ENCODE results near the gene CAPN15.

Gene CAPN15

DNA sequence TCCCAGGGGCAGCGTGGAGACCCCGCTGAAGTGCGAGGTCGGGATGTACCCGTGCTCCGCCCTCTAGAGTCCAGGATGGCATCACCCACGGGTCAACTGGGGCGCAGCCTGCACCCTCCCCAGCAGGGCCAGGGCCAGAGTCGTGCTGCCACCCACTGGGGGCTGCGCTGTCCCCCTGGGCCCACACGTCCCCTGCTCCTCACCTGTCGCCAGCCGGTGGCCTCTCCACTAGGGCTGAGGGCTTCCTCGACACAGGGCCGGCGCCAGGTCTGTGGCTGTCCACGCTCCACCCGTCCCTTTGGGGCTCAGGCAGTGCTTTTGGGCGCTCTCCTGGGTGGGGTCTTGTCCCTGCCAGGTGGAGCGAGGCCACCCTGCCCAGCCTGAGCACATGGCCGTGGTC, 21.1 kb downstream of the CAPN15 start:
- no peak for DNase-seq

GRCh38 chr16:549544-550263, 22.2 kb downstream of the CAPN15 start:
- DNase-seq: no peak

DNA sequence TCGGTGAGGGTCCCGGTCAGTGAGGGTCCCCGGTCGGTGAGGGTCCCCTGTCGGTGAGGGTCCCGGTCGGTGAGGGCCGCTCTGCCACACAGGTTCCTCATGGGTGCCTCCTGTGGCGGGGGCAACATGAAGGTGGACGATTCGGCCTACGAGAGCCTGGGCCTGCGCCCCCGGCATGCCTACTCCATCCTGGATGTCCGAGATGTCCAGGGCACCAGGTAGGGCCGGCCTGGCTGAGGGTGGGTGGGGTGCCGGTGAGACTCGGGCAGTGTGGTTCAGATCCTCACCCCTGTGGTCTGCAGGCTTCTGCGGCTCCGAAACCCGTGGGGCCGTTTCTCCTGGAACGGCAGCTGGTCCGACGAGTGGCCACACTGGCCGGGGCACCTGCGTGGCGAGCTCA, 23.7 kb downstream of the CAPN15 start:
- DNase-seq: no peak

- no peak for DNase-seq
These were observed 24.7 kb downstream of the CAPN15 start for GRCh38 chr16:552171-552570.

- no peak for DNase-seq
These were observed 26.2 kb downstream of the CAPN15 start for GRCh38 chr16:553601-554296.

- no peak for DNase-seq
These were observed 26.7 kb downstream of the CAPN15 start for GRCh38 chr16:554297-554621.

DNA sequence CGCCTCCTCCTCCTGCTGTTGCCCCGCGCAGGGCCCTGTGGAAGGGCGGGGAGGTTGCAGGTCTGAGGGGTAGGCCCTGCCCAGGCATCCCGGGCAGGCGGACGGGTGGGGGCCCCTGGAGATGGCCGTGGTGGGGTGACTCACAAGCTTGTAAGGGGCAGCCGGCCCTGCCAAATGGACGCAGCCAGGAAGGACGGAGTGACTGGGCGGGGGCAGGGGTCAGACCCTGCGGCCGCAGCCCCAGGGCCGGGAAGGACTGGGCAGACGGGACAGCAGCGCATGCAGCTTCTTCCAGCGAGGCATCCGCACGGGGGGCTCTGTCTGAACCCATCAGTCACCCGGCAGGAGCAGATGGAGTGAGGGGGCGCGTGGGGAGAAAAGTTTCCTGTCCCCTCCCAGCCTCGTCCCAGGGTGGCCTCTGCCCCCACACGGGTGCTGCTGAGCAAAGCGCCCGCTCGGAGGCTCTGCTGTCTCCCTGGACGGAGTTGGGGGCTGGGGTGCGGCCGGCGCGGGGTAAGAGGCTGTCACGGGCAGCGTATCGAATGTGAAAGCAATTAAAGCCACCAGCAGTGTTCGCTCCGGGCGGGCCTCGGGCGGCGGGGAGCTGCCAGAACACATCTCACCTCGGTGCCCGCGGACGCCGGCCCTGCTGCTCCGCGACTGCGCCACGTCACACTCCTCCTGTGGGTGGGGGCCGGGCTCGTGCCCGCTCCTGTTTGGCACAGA, 27.3 kb downstream of the CAPN15 start:
- no peak for DNase-seq

DNA sequence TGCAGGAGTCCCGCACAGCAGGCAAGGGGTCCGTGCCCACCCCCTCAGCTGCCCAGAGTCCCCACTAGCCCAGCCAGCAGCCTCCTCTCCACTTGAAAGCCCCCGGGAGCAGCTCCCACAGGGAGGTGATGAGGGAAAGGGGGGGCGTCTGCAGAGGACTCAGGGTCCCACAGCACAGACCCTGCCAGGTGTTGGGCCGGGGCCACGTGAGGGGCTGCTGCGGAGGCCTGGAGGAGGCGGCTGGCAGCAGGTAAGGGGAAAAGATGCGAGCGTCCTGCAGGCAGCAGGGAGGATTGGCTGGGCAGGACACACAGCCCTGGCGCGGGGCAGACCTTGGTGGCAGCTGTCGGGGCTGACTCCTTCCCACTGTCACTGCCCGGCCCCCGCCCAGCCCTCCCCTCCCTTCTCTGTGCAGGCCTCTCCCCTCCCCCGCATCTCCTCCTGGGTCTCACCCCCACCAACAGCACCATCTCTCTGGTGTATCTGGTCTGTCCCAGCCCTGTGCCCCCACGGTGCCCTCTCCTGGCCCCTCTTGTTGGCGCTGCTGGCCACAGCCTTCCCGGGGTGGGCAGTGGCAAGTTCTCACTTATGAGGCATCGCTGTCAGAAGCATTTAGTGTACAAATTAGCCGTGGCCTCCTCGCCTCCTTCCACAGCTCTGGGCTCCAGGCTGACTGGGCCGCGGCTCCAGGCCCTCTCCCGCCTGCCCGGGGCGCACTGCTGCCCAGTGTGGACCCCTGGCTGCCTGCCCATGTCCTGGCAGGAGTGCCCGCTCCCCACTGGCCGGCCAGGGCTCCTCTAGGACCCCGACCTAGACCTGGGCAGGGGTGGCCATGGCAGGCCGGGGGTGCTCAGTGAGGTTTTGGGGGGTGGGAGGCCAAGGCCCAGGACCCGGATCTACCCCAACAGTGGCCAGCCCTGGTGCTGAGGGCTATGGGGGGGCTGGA, 28.3 kb downstream of the CAPN15 start:
- DNase-seq: no peak

DNA sequence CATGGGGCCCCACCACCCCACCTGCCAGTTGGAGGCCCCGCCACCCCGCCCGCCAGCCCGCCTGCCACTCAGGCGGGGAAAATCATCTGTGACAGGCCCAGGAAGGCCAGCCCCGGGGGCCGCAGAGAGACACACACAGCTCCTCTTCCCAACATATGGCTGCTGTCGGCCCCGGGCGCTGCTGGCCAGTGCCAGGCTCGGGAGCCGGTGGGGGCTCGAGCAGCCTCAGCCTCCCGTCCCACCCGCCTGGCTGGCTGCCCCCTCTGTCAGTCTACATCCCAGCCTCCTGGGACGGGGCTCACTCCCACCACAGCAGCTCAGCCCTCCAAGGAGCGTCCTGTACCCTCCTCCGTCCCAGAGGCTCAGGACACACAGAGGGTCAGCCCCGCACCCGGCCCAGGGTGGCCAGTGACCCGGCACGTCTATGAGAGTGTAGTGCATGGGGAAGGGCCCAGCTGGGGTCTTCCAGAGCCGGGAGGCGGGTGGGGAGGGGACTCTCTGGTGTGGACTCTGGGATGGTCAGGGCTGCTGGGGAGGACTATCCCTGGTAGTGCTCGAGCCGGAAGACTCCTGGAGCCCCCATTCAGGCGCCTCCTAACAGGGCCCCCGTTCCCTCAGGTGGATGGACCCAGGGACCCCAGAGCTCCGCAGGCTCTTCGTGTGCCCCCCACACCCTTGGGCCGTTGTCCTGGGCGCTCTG, 29.1 kb downstream of the CAPN15 start:
- no peak for DNase-seq

DNA sequence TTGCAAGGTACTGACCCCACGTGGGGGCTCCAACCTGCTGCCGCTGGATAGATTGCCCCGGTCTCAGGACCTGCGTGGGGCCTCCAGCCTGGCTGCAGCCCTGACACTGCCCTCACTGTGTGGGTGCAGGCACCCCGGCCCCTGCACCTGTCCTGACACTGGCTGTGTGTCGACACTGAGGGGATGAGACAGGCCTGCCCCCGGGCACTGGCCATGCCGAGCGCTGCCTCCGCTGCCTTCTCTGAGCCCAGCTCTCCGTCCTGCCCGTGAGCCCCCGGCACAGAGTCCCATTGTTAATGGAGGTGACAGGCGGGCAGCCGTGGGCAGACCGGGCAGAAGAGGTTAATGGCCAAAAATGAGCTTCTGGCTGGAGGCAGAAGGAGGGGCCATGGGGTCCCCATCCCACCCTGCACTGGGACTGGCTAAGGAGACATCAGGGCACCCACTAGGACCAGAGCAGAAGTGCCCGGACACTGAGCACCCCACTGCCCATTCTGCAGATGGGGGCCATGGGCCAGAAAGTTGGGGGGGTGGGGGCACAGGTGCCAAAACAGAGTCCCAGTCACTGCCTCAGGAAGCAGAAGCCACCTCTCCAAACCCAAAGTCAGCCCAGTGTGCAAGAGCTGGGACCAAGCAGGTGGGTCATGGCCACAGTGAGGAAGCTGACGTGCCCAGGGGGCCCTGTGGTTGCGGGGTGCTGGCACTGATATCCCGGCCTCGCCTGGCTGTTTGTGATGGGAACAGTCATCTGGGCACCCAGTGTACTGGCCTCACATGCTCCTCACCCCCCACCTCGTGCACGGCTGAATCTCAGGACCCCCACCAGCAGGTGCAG, 30.2 kb downstream of the CAPN15 start:
- no peak for DNase-seq

GRCh38 chr16:558298-559020, 30.9 kb downstream of the CAPN15 start:
- DNase-seq: no peak

GRCh38 chr16:559021-559380, 31.5 kb downstream of the CAPN15 start:
- no peak for DNase-seq

DNA sequence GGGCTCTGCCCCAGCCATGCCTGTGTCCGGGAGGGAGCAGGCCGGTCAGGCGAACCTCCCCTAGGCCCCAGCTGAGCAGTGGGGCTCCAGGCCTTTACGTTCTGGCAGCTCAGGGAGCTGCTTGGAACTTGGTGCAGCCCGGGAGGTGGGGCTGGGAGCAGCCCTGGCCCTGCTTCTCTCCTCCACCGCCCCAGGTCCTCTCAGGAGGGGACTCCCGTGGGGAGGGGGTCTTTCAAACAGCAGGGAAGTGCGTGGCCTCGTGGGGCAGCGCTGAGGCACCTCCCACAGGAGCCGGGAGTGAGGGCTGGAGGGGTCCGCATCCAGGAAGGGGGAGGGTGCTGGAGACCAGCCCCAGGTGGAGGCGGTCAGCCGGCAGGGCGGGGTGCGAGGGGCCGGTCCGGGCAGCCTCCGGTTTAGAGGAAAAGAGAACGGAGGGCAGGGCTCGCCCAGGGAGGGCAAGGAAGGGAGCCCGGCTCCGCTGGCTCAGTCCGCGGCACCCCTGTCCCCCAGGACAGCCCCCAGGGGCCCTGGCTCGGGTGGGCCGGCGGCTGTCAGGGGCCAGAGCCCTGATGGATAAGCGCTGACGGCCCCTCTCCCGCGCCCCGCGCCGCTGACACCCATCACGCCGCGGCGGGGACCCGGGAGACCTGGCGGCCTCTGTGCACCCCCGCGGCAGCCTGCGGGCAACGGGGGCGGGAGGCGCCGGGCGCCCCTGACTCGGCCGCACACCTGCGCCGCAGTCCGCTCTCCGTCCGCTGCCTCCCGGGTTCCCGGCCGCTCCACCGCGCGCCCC, 32.1 kb downstream of the CAPN15 start:
- DNase-seq: no peak

- no peak for DNase-seq
These were observed 32.7 kb downstream of the CAPN15 start, which contains the start of gene PRR35 for GRCh38 chr16:560204-560700. TSS of gene PRR35 (plus strand) at chr16:560394. CDS start at chr16:563295, 2,901 bp downstream.

DNA sequence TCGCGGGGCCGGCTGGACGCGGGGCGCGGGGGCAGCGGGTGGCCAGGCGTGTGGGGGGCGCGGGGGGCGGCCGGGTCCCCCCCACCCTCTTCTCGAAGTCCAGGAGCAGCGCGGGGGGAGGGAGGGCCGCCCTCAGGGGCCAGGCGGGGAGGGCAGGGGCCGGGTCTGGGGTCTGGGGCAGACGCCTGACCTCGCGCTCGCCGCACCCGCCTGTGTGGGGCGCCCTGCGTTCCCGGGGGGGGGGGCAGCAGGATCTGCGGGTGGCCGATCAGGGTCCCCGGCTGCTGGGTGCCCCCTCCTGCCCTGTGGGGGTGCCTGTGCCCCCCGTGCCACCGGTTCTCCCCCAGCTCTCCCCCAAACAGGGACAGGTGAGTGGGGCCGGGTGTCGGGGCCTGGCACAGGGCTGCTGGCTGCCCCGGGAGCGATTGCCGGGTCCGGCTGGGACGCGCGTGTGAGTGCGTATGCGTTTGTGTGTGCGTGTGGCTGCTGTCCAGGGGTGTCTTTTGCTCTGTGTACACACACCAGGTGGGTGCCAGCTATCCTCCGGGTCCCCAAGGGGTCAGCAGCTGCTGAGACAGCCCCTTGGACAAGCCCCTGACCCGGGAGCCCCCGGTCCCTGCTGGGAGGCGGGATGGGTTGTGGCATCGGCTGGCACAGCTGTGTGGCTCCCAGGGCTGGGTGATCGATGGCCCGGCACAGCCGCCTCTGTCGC, 33.3 kb downstream of the CAPN15 start:
- DNase-seq: no peak

- DNase-seq: no peak
These were observed 33.9 kb downstream of the CAPN15 start for GRCh38 chr16:561413-561794.

GRCh38 chr16:561957-562938, 34.7 kb downstream of the CAPN15 start:
- no peak for DNase-seq

Measured in RPMI8226 (cell line).